Activated CD8-positive, alpha-beta memory T cell treated with anti-CD3 and anti-CD28 coated beads, Interleukin-2, amount 10 ng/mL, durations not matched to agents 7 days and 5 days (primary cell): ENCODE measurements around the gene CAMTA1. TPM values are rescaled to one million over a fixed set of nuclear protein-coding genes. Genes with fewer than 3 reads are reported as not detected.

Experiments used
- ATAC-seq: fragments of 150-1000 bp; cut with Tn5 transposase; one replicate; pipeline ENCODE4 v1.10.0; 2021; ENCODE audit warnings: moderate library complexity
- CTCF ChIA-PET: fragments of 350-600 bp; sonication (Branson Sonifier 250); formaldehyde crosslinking; loops from one replicate; lab custom pipeline; 2021; ENCODE audit warnings: antibody characterized with exemption; lab: Charles Lee
- DNase-seq: peaks from one replicate; pipeline ENCODE4 v3.0.0-alpha.2; 2020
- H3K27ac Mint-ChIP-seq: one replicate; pipeline ENCODE4 v1.8.0; 2021; ENCODE audit warnings: mild to moderate bottlenecking, mixed read lengths
- H3K27me3 Mint-ChIP-seq: one replicate; pipeline ENCODE4 v1.8.0; 2021; ENCODE audit warnings: mixed read lengths
- H3K36me3 Mint-ChIP-seq: one replicate; pipeline ENCODE4 v1.8.0; 2021; ENCODE audit warnings: mild to moderate bottlenecking, mixed read lengths
- H3K4me1 Mint-ChIP-seq: one replicate; pipeline ENCODE4 v1.8.0; 2021; ENCODE audit warnings: mixed read lengths
- H3K4me3 Mint-ChIP-seq: one replicate; pipeline ENCODE4 v1.8.0; 2021; ENCODE audit warnings: mild to moderate bottlenecking, moderate library complexity, mixed read lengths
- H3K9me3 Mint-ChIP-seq: one replicate; pipeline ENCODE4 v1.8.0; 2022; ENCODE audit warnings: low read depth, mixed read lengths
- total RNA-seq, 2 experiments: library from RNA; stranded (reverse); gene quantifications; one replicate each; pipeline ENCODE4 v1.2.3, GENCODE V29; 2021

CAMTA1 gene
- total RNA-seq, 2 experiments from 2014 or later: 42.8 to 43.2 TPM

GRCh38 chr1:7248549-7249199 lies 463.4 kb downstream of the CAMTA1 start:
- Mint-ChIP-seq H3K27me3 (peaks cover 8% of the 10 kb centered on the region), H3K4me1 (no peaks in the 10 kb centered on the region), H3K4me3 (no peak overlapping the region), H3K27ac (no peak overlapping the region), H3K9me3 (no peaks in the 10 kb centered on the region), H3K36me3 (no peaks in the 10 kb centered on the region)
- no peak for ATAC-seq
- DNase-seq: peak; percentile 9
- CTCF ChIA-PET: no interaction called here

- peak; percentile 3 for DNase-seq
- peaks cover 8% of the 10 kb centered on the region for H3K27me3 Mint-ChIP-seq
- H3K9me3 Mint-ChIP-seq: no peaks in the 10 kb centered on the region
- CTCF ChIA-PET: no interaction called here
- no peak for ATAC-seq
- H3K27ac Mint-ChIP-seq: no peak overlapping the region
- H3K4me1 Mint-ChIP-seq: no peaks in the 10 kb centered on the region
- H3K36me3 Mint-ChIP-seq: no peaks in the 10 kb centered on the region
- H3K4me3 Mint-ChIP-seq: no peak overlapping the region
These were observed 464.3 kb downstream of the CAMTA1 start for GRCh38 chr1:7249516-7249915.

DNA sequence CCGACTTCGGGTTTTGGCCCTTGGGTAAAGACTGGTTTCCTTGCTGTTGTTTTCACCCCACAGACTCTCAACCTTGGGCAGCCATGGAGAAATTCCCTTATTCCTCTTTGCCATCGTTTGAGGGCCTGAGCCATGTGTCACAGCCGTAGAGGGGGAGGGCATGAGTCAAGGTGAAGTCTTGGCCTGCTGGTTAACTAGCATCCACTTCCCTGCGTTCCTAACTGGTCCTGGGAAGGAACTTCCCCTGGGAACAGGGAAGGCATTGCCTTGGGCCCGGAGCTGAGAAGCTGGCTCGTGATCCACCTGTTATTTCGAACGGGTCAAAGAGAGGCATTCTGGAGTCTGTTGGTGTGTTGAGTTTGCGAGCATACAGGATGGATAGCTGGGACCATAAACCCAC lies 464.9 kb downstream of the CAMTA1 start:
- H3K4me3 Mint-ChIP-seq: no peak overlapping the region
- ATAC-seq (no peak), DNase-seq (no peak)
- CTCF ChIA-PET: no interaction called here
- H3K4me1 Mint-ChIP-seq: no peaks in the 10 kb centered on the region
- H3K9me3 Mint-ChIP-seq: no peaks in the 10 kb centered on the region
- H3K27me3 Mint-ChIP-seq: peaks cover 8% of the 10 kb centered on the region
- H3K27ac Mint-ChIP-seq: no peak overlapping the region
- no peaks in the 10 kb centered on the region for H3K36me3 Mint-ChIP-seq

DNA sequence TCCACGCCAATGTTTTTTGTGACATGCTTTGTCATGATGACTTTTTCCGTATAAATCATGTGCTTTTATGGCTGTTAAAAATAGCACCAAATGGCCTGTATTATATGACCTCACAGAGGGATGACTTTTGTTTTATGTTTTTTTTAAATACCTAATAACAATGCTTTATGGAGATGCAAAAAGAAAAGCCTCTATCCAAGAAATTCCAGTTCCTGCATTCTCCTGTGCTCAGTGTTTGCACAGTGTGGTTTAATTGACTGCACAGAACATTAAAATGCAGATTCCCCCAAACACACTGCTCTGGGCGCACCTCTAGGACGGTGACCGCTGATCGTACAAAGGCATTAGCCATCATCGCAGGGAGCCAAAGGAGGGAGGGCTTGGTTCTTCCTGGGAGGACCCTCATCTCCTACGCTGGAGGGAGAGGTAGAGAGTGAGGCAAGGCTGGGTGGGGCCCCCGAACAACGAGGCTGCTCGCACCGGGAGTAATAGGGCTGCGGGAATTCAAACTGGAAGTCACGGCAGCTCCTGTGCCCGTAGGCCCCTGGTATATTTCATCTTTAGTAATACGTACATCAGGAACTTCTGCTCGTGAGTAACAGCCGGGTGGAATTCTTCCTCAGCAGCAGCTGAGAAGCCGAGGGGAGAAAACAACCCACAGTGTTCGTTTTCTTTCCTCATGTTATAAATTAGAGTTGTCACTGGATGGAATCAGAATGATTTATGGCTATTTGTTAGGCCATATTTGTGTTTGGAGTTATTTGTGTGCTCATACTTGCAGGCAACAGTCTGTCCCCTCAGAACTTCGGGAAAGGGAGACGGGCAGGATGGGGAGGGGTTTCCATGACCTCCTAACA lies 465.6 kb downstream of the CAMTA1 start:
- Mint-ChIP-seq H3K4me3 (no peak overlapping the region), H3K36me3 (no peaks in the 10 kb centered on the region), H3K27ac (no peak overlapping the region), H3K4me1 (no peaks in the 10 kb centered on the region), H3K27me3 (peaks cover 8% of the 10 kb centered on the region), H3K9me3 (no peaks in the 10 kb centered on the region)
- ATAC-seq: no peak
- CTCF ChIA-PET: no interaction called here
- no peak for DNase-seq

GRCh38 chr1:7251454-7251800 lies 466.2 kb downstream of the CAMTA1 start:
- H3K27me3 Mint-ChIP-seq: peaks cover 8% of the 10 kb centered on the region
- no peak overlapping the region for H3K27ac Mint-ChIP-seq
- no peak overlapping the region for H3K4me3 Mint-ChIP-seq
- no peaks in the 10 kb centered on the region for H3K9me3 Mint-ChIP-seq
- DNase-seq (no peak), ATAC-seq (no peak)
- CTCF ChIA-PET: no interaction called here
- no peaks in the 10 kb centered on the region for H3K36me3 Mint-ChIP-seq
- no peaks in the 10 kb centered on the region for H3K4me1 Mint-ChIP-seq

DNA sequence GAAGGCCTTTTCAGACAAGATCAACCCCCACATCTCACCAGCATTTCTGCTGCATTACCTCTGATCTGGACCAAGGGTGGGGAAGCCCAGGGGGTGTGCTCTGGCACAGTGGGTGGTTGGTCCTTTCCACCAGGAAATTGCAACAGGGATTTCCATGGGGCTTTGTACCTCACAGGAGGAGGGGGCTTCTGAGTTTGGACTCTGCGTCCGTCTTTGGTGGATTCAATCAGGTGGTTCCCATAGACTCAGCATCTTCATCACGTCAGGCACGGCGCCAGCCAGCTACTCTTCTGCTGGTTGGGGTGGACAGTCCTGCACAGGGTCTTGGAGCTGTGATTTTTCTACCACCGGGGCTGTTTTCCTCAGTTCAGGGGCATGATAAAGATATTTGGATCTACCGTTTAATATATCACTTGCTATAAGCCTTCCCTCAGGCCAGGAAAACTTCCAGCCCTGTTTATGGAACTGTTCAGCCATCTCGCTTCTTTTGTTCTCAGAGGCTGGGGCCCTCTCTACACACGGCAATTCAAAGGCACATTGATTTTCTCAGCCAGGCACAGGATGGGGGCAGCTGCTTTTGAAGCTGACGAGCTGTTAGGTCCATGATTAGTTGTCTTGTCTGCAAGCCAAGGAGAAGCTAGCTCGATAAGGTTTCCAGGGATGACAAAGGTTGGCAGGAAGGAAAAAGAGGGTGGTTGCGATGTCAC lies 467.3 kb downstream of the CAMTA1 start:
- Mint-ChIP-seq H3K27ac (no peak overlapping the region), H3K27me3 (peaks cover 5% of the 10 kb centered on the region), H3K9me3 (no peaks in the 10 kb centered on the region), H3K4me3 (no peak overlapping the region), H3K36me3 (no peaks in the 10 kb centered on the region), H3K4me1 (no peaks in the 10 kb centered on the region)
- CTCF ChIA-PET: no interaction called here
- no peak for DNase-seq
- ATAC-seq: no peak

DNA sequence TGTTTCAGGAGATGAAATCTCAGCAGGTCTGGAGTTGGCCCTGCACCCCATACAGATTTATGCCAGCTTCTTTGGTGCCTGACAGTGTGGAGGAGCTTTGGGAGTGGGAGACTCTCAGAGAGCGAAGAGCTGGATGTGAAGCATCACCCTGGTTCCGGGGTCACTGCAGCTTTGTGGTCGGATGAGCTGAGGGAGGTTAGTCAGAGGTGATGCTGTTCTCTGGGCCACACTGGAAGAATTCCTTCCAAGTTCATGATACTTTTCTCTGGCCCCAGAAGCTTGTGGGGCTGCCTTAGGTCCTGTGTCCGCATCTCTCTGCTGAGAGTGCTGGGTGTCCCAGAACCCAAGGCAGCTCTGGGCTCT lies 467.8 kb downstream of the CAMTA1 start:
- H3K27me3 Mint-ChIP-seq: no peaks in the 10 kb centered on the region
- no peak overlapping the region for H3K4me3 Mint-ChIP-seq
- ATAC-seq (no peak), DNase-seq (no peak)
- CTCF ChIA-PET: no interaction called here
- no peaks in the 10 kb centered on the region for H3K9me3 Mint-ChIP-seq
- no peaks in the 10 kb centered on the region for H3K36me3 Mint-ChIP-seq
- no peak overlapping the region for H3K27ac Mint-ChIP-seq
- H3K4me1 Mint-ChIP-seq: no peaks in the 10 kb centered on the region

- Mint-ChIP-seq H3K4me3 (no peak overlapping the region), H3K9me3 (no peaks in the 10 kb centered on the region), H3K27me3 (no peaks in the 10 kb centered on the region), H3K36me3 (no peaks in the 10 kb centered on the region), H3K4me1 (no peaks in the 10 kb centered on the region), H3K27ac (no peak overlapping the region)
- DNase-seq: no peak
- CTCF ChIA-PET: no interaction called here
- ATAC-seq: no peak
These were observed 468.8 kb downstream of the CAMTA1 start for GRCh38 chr1:7253988-7254587.

DNA sequence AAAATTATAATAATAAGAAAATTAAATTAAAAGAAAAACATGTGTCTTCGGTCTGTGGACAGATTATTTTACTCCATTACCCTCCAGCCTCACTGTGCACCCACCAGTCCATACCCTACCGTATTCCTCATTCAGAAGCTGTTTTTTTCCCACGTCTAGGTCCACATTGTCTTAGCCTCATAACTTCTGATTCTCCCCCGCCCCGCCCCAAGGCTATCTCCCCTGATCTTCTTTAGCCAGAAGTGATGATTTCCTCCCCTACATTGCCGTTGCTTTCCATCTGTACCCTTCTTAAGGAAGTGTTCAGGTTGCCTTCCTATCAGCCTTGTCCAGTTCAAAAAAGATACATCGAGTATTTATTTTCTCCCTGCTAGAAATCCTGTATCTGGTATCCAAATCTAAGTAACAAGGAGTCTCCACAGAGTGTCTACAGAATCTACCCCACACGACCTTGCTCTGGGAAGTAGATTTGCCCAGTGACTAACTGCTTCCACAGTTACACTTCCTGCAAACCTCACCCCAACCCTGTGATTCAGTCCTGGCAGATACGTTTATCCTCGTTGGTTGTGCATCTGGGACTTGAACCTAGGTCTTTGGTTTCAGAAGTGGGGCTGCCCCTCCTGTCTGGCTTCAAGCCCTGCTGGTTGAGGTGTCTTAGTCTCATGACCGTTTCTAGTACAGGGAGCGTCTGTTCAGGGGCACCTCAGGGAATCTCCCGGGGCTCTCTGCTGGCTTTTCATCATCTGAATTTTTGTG lies 470.2 kb downstream of the CAMTA1 start:
- H3K27me3 Mint-ChIP-seq: no peaks in the 10 kb centered on the region
- no peaks in the 10 kb centered on the region for H3K36me3 Mint-ChIP-seq
- H3K9me3 Mint-ChIP-seq: no peaks in the 10 kb centered on the region
- CTCF ChIA-PET: no interaction called here
- no peak overlapping the region for H3K4me3 Mint-ChIP-seq
- DNase-seq (no peak), ATAC-seq (no peak)
- H3K27ac Mint-ChIP-seq: no peak overlapping the region
- H3K4me1 Mint-ChIP-seq: no peaks in the 10 kb centered on the region

GRCh38 chr1:7256526-7256925 lies 471.3 kb downstream of the CAMTA1 start:
- H3K9me3 Mint-ChIP-seq: no peaks in the 10 kb centered on the region
- ATAC-seq (no peak), DNase-seq (no peak)
- H3K36me3 Mint-ChIP-seq: no peaks in the 10 kb centered on the region
- CTCF ChIA-PET: interaction anchor here (0.7 kb wide), 1 partner anchor 210 kb away, joined by 3 read pairs; no protein-coding TSS in a partner anchor
- H3K4me1 Mint-ChIP-seq: no peaks in the 10 kb centered on the region
- no peak overlapping the region for H3K4me3 Mint-ChIP-seq
- H3K27me3 Mint-ChIP-seq: no peaks in the 10 kb centered on the region
- no peak overlapping the region for H3K27ac Mint-ChIP-seq

DNA sequence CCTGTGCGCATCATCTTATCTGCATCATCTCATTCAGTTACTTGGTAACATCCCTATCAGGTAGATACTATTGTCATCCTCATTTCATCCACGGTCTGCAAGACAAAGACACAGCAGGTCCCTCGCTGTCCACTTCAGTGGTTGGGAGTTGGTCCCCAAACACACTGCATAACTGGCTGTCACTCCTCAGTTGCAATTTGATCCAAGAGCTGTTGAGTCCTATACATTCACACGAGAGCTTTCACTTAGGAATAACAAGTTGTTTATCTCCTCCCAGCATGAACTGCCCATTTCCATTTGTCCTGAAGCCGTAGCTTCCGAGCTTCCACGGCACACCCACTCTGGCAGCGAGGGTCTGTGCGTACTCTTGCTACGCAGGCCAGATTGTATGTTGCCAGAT lies 472.0 kb downstream of the CAMTA1 start:
- no peak overlapping the region for H3K4me3 Mint-ChIP-seq
- H3K9me3 Mint-ChIP-seq: no peaks in the 10 kb centered on the region
- H3K27me3 Mint-ChIP-seq: no peaks in the 10 kb centered on the region
- ATAC-seq (no peak), DNase-seq (no peak)
- no peak overlapping the region for H3K27ac Mint-ChIP-seq
- H3K36me3 Mint-ChIP-seq: no peaks in the 10 kb centered on the region
- CTCF ChIA-PET: interaction anchor here (0.7 kb wide), 1 partner anchor 210 kb away, joined by 3 read pairs; no protein-coding TSS in a partner anchor
- H3K4me1 Mint-ChIP-seq: no peaks in the 10 kb centered on the region

- ATAC-seq: no peak
- Mint-ChIP-seq H3K4me1 (no peaks in the 10 kb centered on the region), H3K9me3 (no peaks in the 10 kb centered on the region), H3K36me3 (no peaks in the 10 kb centered on the region), H3K27me3 (peaks cover 5% of the 10 kb centered on the region), H3K27ac (no peak overlapping the region), H3K4me3 (no peak overlapping the region)
- CTCF ChIA-PET: no interaction called here
- DNase-seq: no peak
These were observed 473.4 kb downstream of the CAMTA1 start for GRCh38 chr1:7258589-7259135.

DNA sequence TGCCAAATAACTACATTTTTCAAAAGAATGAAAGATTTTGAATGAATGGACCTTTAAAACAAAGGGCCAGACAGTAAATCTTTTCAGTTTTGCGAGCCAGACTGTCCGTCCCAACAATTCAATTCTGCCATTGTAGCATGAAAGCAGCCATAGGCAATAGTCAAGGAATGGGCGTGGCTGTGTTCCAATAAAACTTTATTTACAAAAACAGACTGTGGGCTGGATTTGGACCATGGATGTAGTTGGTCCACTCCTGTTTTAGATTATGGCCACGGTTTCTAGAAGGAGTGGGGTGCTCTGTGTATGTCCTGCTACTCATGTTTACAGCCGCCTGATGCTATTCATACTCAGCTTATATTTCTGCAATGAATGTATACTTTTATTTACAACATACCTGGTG lies 474.7 kb downstream of the CAMTA1 start:
- H3K9me3 Mint-ChIP-seq: no peaks in the 10 kb centered on the region
- ATAC-seq: no peak
- no peak overlapping the region for H3K27ac Mint-ChIP-seq
- H3K4me3 Mint-ChIP-seq: no peak overlapping the region
- no peaks in the 10 kb centered on the region for H3K4me1 Mint-ChIP-seq
- no peak for DNase-seq
- H3K27me3 Mint-ChIP-seq: peaks cover 5% of the 10 kb centered on the region
- H3K36me3 Mint-ChIP-seq: no peaks in the 10 kb centered on the region
- CTCF ChIA-PET: no interaction called here
